ENCODE results near the gene MYLIP.

MYLIP gene

DNA sequence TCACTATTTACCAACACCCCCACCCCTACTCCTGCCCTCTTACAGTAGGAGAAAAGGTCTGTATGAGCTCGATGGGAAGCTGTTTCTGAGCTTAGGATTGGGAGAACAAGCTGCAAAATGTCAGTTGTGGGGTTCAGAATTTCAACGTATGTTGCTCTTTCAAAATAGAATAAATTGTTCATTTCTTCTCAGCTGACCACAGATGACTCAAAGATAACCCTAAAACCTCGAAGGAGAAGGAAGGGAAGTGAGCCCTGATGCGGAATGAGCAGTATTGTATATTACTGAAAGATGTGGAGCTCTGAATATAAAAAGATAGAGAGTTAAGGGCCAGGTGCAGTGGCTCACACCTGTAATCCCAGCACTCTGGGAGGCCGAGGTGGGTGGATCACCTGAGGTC is 35.9 kb upstream of the MYLIP start:
- H3K4me3 ChIP-seq (ENCODE audit: insufficient read depth, low read length, poor library complexity, severe bottlenecking) = no peak overlapping the region
- H2AFZ ChIP-seq (ENCODE audit: low read depth, low read length, severe bottlenecking) = no peak overlapping the region
- H3K9ac ChIP-seq (ENCODE audit: low read length) = no peak overlapping the region
- no peak overlapping the region for H3K4me2 ChIP-seq (ENCODE audit: low read depth, low read length, poor library complexity, severe bottlenecking)
- H3K36me3 ChIP-seq (ENCODE audit: low read length) = no peaks in the 10 kb centered on the region
- H3F3A ChIP-seq (ENCODE audit: insufficient read depth) = no peaks in the 10 kb centered on the region
- no peaks in the 10 kb centered on the region for H3K79me2 ChIP-seq (ENCODE audit: insufficient read depth, low read length)
- no peaks in the 10 kb centered on the region for H4K20me1 ChIP-seq (ENCODE audit: low read depth, low read length)
- H3K9me2 ChIP-seq (replicated peaks; ENCODE audit: insufficient read depth, low read length) = no peaks in the 10 kb centered on the region
- TF ChIP-seq EZH2phosphoT487 (conservative IDR thresholded peaks at IDR 0.05; ENCODE audit: low read length) (no peak), CTCF (IDR thresholded peaks at IDR 0.05; ENCODE audit: insufficient read depth, low read length, poor library complexity, severe bottlenecking) (no peak)
- no peaks in the 10 kb centered on the region for H3K27me3 ChIP-seq (ENCODE audit: low read length)
- no peak overlapping the region for H3K27ac ChIP-seq (ENCODE audit: low read depth, low read length)
- no peaks in the 10 kb centered on the region for H3K9me3 ChIP-seq (ENCODE audit: insufficient read depth, low read length)

GRCh38 chr6:16095180-16095579 is 33.7 kb upstream of the MYLIP start:
- H3K4me2 ChIP-seq (ENCODE audit: low read depth, low read length, poor library complexity, severe bottlenecking) = no peak overlapping the region

GRCh38 chr6:16097382-16098171 is 31.3 kb upstream of the MYLIP start:
- H3K9ac ChIP-seq (ENCODE audit: low read length) = no peak overlapping the region
- H3K4me3 ChIP-seq (ENCODE audit: insufficient read depth, low read length, poor library complexity, severe bottlenecking) = no peak overlapping the region
- no peak overlapping the region for H2AFZ ChIP-seq (ENCODE audit: low read depth, low read length, severe bottlenecking)
- H4K20me1 ChIP-seq (ENCODE audit: low read depth, low read length) = no peaks in the 10 kb centered on the region
- no peaks in the 10 kb centered on the region for H3K79me2 ChIP-seq (ENCODE audit: insufficient read depth, low read length)
- peaks cover 3% of the 10 kb centered on the region; the same call in 1 of the 2 replicates for H3K9me3 ChIP-seq (ENCODE audit: insufficient read depth, low read length)
- TF ChIP-seq CTCF (IDR thresholded peaks at IDR 0.05; ENCODE audit: insufficient read depth, low read length, poor library complexity, severe bottlenecking) (no peak), EZH2phosphoT487 (conservative IDR thresholded peaks at IDR 0.05; ENCODE audit: low read length) (no peak)
- no peaks in the 10 kb centered on the region for H3K27me3 ChIP-seq (ENCODE audit: low read length)
- H3K27ac ChIP-seq (ENCODE audit: low read depth, low read length) = no peak overlapping the region
- H3K36me3 ChIP-seq (ENCODE audit: low read length) = no peaks in the 10 kb centered on the region
- H3K4me2 ChIP-seq (ENCODE audit: low read depth, low read length, poor library complexity, severe bottlenecking) = no peak overlapping the region
- H3K9me2 ChIP-seq (replicated peaks; ENCODE audit: insufficient read depth, low read length) = no peaks in the 10 kb centered on the region
- no peaks in the 10 kb centered on the region for H3F3A ChIP-seq (ENCODE audit: insufficient read depth)

More at GRCh38 chr6:16095180-16095579, 33.7 kb upstream of the MYLIP start:
- no peaks in the 10 kb centered on the region for H4K20me1 ChIP-seq (ENCODE audit: low read depth, low read length)
- H2AFZ ChIP-seq (ENCODE audit: low read depth, low read length, severe bottlenecking) = no peak overlapping the region
- H3K36me3 ChIP-seq (ENCODE audit: low read length) = no peaks in the 10 kb centered on the region
- peaks cover under 1% of the 10 kb centered on the region; the same call in 1 of the 2 replicates for H3K9me3 ChIP-seq (ENCODE audit: insufficient read depth, low read length)
- TF ChIP-seq CTCF (IDR thresholded peaks at IDR 0.05; ENCODE audit: insufficient read depth, low read length, poor library complexity, severe bottlenecking) (no peak), EZH2phosphoT487 (conservative IDR thresholded peaks at IDR 0.05; ENCODE audit: low read length) (no peak)
- no peaks in the 10 kb centered on the region for H3K9me2 ChIP-seq (replicated peaks; ENCODE audit: insufficient read depth, low read length)
- H3K27ac ChIP-seq (ENCODE audit: low read depth, low read length) = no peak overlapping the region
- no peaks in the 10 kb centered on the region for H3K79me2 ChIP-seq (ENCODE audit: insufficient read depth, low read length)
- H3F3A ChIP-seq (ENCODE audit: insufficient read depth) = no peaks in the 10 kb centered on the region
- H3K4me3 ChIP-seq (ENCODE audit: insufficient read depth, low read length, poor library complexity, severe bottlenecking) = no peak overlapping the region
- H3K9ac ChIP-seq (ENCODE audit: low read length) = no peak overlapping the region
- H3K27me3 ChIP-seq (ENCODE audit: low read length) = no peaks in the 10 kb centered on the region
